ENCODE data around the gene EPGN. TPM values are rescaled to one million over a fixed set of nuclear protein-coding genes. Genes with fewer than 3 reads are reported as not detected.

The EPGN gene
- total RNA-seq, 2 donors from 2014 or later = 3.3 to 8.5 TPM

Other genes with a start within 250 kb of the EPGN start
- 10 to 100 TPM; 26.6 to 33.0 TPM for gene CXCL2, start 209.3 kb upstream of the EPGN start, total RNA-seq
- 10 to 100 TPM in 1 of 2 donors, 1 to 10 TPM in 1; 9.2 to 11.7 TPM for gene MTHFD2L, start 150.4 kb upstream of the EPGN start, total RNA-seq
- gene EREG, start 56.7 kb downstream of the EPGN start, total RNA-seq = 1 to 10 TPM in 1 of 2 donors, under 1 TPM in 1; 0.84 to 2.9 TPM
- gene AREG, start 136.7 kb downstream of the EPGN start, total RNA-seq = 10 to 100 TPM in 1 of 2 donors, 1 to 10 TPM in 1; 4.6 to 22.8 TPM